ENCODE data around the gene SMIM41.
A peak's percentile ranks its signal among the peaks of the same experiment; 100 is the strongest.

DNA sequence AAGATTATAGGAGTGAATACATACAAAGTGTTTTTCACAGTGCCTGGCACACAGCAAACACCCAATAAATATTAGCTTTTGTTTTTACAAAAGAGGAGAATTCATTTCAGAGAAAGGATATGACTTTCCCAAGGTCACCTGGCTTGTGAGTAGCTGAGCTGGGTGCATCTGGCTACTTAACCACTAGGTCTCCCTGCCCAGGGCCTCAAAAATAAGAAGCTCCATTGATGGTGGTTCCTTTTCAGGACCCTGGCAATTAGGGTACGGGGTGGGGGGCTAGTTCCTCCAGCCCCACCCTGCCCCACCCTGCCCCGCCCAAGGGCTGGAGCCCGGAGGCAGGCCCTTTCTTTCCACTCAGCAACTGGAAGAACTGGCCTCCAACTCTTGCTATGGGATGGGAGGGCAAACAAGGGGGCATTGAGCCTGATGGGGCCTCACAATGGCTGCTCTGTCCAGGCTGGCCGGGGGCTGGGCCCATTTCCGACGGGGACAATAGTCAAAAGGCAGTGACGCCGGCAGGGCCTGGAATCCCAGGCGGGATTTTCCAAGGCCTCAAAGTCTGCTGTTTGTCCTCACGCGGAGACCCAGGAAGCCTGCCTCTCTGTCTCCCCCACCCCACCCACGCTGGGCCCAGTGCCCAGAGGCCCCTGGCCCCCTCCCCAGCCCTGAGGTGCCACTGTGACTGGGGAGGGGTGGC is 17.9 kb upstream of the SMIM41 start:
- TF ChIP-seq, protein P1, sequence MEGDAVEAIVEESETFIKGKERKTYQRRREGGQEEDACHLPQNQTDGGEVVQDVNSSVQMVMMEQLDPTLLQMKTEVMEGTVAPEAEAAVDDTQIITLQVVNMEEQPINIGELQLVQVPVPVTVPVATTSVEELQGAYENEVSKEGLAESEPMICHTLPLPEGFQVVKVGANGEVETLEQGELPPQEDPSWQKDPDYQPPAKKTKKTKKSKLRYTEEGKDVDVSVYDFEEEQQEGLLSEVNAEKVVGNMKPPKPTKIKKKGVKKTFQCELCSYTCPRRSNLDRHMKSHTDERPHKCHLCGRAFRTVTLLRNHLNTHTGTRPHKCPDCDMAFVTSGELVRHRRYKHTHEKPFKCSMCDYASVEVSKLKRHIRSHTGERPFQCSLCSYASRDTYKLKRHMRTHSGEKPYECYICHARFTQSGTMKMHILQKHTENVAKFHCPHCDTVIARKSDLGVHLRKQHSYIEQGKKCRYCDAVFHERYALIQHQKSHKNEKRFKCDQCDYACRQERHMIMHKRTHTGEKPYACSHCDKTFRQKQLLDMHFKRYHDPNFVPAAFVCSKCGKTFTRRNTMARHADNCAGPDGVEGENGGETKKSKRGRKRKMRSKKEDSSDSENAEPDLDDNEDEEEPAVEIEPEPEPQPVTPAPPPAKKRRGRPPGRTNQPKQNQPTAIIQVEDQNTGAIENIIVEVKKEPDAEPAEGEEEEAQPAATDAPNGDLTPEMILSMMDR (IDR thresholded peaks at IDR 0.05) = no peak
- TF ChIP-seq POLR2A (IDR thresholded peaks at IDR 0.05; ENCODE audit: low read depth) (no peak), POLR2AphosphoS5 (IDR thresholded peaks at IDR 0.05) (peak; percentile 9 to 10), EP300 (IDR thresholded peaks at IDR 0.05) (no peak)
